Hepatic stellate cell (primary cell): Measurements from ENCODE around the gene HES3.

Source experiments
- DNase-seq: peaks from one replicate; pipeline ENCODE4 v3.0.0; 2011; ENCODE audit warnings: low spot score

HES3 gene

GRCh38 chr1:6243993-6244392 lies at the start of gene HES3:
HES3 (plus strand) TSS chr1:6244179; CDS start chr1:6244366, 187 bp downstream.
- DNase-seq = no peak

GRCh38 chr1:6197746-6198427 lies 46.1 kb upstream of the HES3 start:
- DNase-seq = no peak

GRCh38 chr1:6198646-6199297 lies 45.2 kb upstream of the HES3 start:
- no peak for DNase-seq

GRCh38 chr1:6199298-6200187 lies 44.4 kb upstream of the HES3 start, which contains the start of gene RPL22:
RPL22 (minus strand) TSS chr1:6199595; CDS start chr1:6199573, 22 bp downstream.
- DNase-seq = peak; percentile 95

- no peak for DNase-seq
These were observed 43.7 kb upstream of the HES3 start for GRCh38 chr1:6200188-6200809.

- DNase-seq = no peak
These were observed 41.7 kb upstream of the HES3 start for GRCh38 chr1:6202256-6202655.

- DNase-seq = peak; percentile 83
These were observed 38.0 kb upstream of the HES3 start, which contains the start of gene RNF207 for GRCh38 chr1:6205849-6206519. RNF207 (plus strand) TSS chr1:6206119; CDS start chr1:6206536, 417 bp downstream.

- no peak for DNase-seq
These were observed 37.5 kb upstream of the HES3 start for GRCh38 chr1:6206520-6206855.

- DNase-seq = no peak
These were observed 36.7 kb upstream of the HES3 start for GRCh38 chr1:6207075-6207885.

GRCh38 chr1:6207921-6208320 lies 36.1 kb upstream of the HES3 start:
- DNase-seq = no peak

- DNase-seq = peak; percentile 84
These were observed 35.0 kb upstream of the HES3 start for GRCh38 chr1:6208723-6209660.

GRCh38 chr1:6209661-6210580 lies 34.1 kb upstream of the HES3 start:
- DNase-seq = no peak

- DNase-seq = no peak
These were observed 33.2 kb upstream of the HES3 start for GRCh38 chr1:6210591-6211355.

- no peak for DNase-seq
These were observed 32.2 kb upstream of the HES3 start for GRCh38 chr1:6211731-6212130.

- DNase-seq = no peak
These were observed 31.6 kb upstream of the HES3 start for GRCh38 chr1:6212193-6212959.

- DNase-seq = no peak
These were observed 25.4 kb upstream of the HES3 start for GRCh38 chr1:6218375-6219164.
